Left ventricle myocardium inferior (tissue), 1 donor: ENCODE data around the gene TMEM255B. TPM values are rescaled to one million over a fixed set of nuclear protein-coding genes. Genes with fewer than 3 reads are reported as not detected.

Experiments
- DNase-seq: peaks from one replicate; pipeline ENCODE4 v3.0.0-alpha.2; 2020
- H3K27ac ChIP-seq: fragments of 200-600 bp; replicated peaks from 2 replicates; pipeline ENCODE4 v1.8.0; 2021
- H3K27me3 ChIP-seq: fragments of 200-600 bp; 2 replicates; pipeline ENCODE4 v1.8.0; 2021; ENCODE audit warnings: low read depth
- H3K36me3 ChIP-seq: fragments of 200-600 bp; 2 replicates; pipeline ENCODE4 v1.8.0; 2021
- H3K4me1 ChIP-seq: fragments of 200-600 bp; 2 replicates; pipeline ENCODE4 v1.8.0; 2021
- H3K4me3 ChIP-seq: fragments of 200-600 bp; 2 replicates; pipeline ENCODE4 v1.8.0; 2021; ENCODE audit warnings: mild to moderate bottlenecking, moderate library complexity
- H3K9me3 ChIP-seq: fragments of 200-600 bp; replicated peaks from 2 replicates; pipeline ENCODE4 v1.8.0; 2021
- intact Hi-C: fragments of 100-400 bp; cut with micrococcal nuclease; formaldehyde crosslinking; loops from one replicate; pipeline ENCODE4 v1.11.0; 2022
- total RNA-seq: library from RNA; stranded (reverse); fragmentation: NEBNext Ultra II Directional; extraction: Animal tissue kit (Norgen Biotek cat#: 25700); gene quantifications from one replicate; pipeline ENCODE4 v1.2.1, GENCODE V29; 2021
- TF ChIP-seq, protein P1 (sequence below): fragments of 200-600 bp; IDR thresholded peaks from 2 replicates; pipeline ENCODE4 v1.8.0; 2021; ENCODE audit warnings: antibody characterized with exemption, mild to moderate bottlenecking, borderline replicate concordance
- donor health status: DM: no; HTN: yes; CAD: no; lungs with severe emphysema.

The TMEM255B gene
- total RNA-seq, 1 donor from 2014 or later = 7.7 TPM

DNA sequence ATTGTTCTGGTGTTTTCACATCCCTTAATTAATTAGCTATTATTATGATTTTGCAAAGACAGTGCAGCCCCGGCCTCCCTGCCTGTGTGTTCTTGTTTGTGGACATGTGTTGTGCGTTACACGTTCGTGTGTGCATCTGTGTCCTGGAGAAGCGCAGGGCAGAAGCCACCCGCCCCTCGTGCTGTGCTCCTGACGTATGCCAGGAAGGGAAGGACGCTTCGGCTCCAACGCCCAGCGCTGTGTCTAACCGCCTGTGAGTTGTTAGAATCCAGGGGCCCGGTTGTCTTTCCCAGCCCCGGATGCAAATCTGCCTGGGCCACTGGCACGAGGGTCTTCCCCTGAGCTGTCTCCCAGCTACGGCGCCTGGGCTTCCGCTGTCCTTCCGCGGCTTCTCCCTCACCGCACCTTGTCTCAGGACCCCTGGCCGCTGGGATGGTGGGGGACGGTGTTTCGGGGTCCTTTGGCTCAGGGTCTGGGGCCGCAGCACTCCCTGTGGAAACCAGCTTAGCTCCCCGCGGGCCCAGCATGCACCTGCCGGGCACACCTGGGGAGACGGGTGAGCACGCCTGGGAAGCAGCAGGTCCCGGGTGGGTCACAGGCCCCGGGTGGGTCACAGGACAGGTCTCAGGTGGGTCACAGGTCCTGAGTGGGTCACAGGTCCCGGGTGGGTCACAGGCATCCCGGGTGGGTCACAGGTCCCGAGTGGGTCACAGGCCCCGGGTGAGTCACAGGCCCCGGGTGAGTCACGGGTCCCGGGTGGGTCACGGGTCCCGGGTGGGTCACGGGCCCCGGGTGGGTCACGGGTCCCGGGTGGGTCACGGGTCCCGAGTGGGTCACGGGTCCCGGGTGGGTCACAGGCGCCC, 53.4 kb downstream of the TMEM255B start:
- no peak overlapping the region for H3K4me3 ChIP-seq
- H3K27me3 ChIP-seq = no peaks in the 10 kb centered on the region
- TF ChIP-seq, protein P1, sequence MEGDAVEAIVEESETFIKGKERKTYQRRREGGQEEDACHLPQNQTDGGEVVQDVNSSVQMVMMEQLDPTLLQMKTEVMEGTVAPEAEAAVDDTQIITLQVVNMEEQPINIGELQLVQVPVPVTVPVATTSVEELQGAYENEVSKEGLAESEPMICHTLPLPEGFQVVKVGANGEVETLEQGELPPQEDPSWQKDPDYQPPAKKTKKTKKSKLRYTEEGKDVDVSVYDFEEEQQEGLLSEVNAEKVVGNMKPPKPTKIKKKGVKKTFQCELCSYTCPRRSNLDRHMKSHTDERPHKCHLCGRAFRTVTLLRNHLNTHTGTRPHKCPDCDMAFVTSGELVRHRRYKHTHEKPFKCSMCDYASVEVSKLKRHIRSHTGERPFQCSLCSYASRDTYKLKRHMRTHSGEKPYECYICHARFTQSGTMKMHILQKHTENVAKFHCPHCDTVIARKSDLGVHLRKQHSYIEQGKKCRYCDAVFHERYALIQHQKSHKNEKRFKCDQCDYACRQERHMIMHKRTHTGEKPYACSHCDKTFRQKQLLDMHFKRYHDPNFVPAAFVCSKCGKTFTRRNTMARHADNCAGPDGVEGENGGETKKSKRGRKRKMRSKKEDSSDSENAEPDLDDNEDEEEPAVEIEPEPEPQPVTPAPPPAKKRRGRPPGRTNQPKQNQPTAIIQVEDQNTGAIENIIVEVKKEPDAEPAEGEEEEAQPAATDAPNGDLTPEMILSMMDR = no peak
- intact Hi-C loops = no loop called here
- H3K4me1 ChIP-seq = peaks cover 28% of the 10 kb centered on the region
- no peak for DNase-seq
- H3K9me3 ChIP-seq = peaks cover 17% of the 10 kb centered on the region
- H3K27ac ChIP-seq = no peak overlapping the region
- H3K36me3 ChIP-seq = no peaks in the 10 kb centered on the region

DNA sequence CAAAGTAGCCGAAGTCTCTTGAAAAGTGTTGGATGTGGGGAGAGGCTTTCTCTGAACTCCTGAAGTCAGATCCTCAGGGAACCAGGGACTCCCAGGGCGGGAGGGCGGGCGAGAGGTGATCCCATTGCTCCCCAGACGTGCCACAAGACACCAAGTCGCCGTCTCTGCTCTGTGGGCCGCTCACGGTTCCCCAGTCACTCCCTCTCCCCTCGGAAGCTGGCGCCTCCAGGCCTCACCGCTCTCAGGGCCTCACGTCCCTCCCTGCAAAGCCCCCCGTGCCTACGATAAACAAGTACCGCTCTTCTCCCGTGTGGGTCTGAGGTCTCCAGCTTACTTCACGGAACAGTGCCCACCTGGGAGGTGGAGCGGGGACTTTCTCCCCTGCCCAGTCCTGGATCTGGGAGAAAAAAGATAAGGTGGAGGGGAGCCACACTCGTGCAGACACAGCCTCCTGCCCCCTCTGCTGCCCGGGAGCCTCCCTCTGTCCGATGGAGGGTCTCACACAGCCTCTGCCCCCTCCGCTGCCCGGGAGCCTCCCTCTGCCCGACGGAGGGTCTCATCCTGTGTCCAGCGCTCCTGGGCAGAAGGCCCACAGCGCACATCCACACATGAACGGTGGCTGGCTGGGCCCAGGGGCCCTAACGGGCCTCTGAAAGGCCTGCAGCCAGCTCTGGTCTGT, 54.2 kb downstream of the TMEM255B start:
- DNase-seq = no peak
- H3K36me3 ChIP-seq = no peaks in the 10 kb centered on the region
- TF ChIP-seq, protein P1 = no peak
- intact Hi-C loops = no loop called here
- no peak overlapping the region for H3K4me3 ChIP-seq
- no peaks in the 10 kb centered on the region for H3K27me3 ChIP-seq
- H3K27ac ChIP-seq = peak overlapping the region; percentile 44
- H3K4me1 ChIP-seq = peaks cover 36% of the 10 kb centered on the region
- peaks cover 13% of the 10 kb centered on the region for H3K9me3 ChIP-seq

DNA sequence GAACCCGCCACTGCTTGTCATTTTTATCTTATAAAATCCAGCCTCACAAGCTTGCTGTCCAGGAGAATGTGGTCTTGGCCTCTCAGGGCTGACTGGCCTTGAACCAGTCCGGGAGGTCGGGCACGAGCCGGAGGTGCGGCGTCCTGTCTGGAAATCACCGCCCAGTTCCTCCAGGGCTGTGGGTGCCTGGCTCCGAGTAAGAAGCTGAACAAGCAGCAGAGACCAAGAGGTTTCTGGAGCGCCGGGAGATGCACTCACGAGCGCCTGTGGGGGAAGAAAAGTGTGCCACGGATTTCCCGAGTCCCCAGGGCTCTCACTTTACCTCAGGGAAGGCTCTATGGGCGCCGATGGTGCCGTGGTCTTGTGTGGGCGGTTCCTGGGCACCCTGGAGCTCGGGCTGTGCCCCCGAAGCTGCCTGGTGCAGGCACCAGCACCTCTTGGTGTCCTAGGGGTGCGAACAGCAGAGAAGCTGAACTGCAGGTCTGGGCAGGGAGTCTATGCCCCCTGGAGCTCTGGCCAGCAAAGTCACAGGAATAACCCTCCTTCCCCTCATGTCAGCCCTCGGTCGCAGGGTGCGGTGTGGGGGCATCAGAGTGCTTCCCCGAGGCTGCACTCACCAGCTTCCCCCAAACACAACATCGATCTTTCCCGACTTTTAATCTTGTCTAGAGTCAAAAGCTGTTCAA, 54.9 kb downstream of the TMEM255B start:
- Histone ChIP-seq H3K36me3 (no peaks in the 10 kb centered on the region), H3K9me3 (peaks cover 7% of the 10 kb centered on the region), H3K4me1 (peaks cover 43% of the 10 kb centered on the region), H3K4me3 (no peak overlapping the region), H3K27me3 (no peaks in the 10 kb centered on the region), H3K27ac (peak overlapping the region; percentile 44)
- TF ChIP-seq, protein P1 = no peak
- DNase-seq = no peak
- intact Hi-C loops = no loop called here

DNA sequence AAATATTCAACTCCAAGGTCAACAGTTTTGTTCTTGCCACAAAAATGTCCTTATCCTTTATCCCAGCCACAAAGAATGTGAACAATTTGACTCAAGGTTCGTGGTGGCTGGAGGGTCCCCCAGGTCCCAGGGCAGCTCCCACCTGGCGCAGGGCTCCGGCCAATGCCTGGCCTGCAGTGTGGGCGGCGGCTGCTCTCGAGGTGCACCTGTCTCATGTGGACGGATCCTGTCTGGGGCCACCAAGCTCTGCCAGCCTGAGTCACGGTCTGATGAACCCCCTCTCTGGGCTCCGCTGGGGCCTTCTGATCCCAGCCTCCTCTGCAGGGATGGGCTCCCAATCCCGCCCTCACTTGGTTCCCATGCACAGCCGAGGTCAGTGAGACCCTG, 55.4 kb downstream of the TMEM255B start:
- intact Hi-C loops = no loop called here
- Histone ChIP-seq H3K4me3 (no peak overlapping the region), H3K9me3 (peaks cover 7% of the 10 kb centered on the region), H3K4me1 (peaks cover 48% of the 10 kb centered on the region), H3K36me3 (no peaks in the 10 kb centered on the region), H3K27me3 (no peaks in the 10 kb centered on the region), H3K27ac (no peak overlapping the region)
- TF ChIP-seq, protein P1 = no peak
- DNase-seq = no peak

DNA sequence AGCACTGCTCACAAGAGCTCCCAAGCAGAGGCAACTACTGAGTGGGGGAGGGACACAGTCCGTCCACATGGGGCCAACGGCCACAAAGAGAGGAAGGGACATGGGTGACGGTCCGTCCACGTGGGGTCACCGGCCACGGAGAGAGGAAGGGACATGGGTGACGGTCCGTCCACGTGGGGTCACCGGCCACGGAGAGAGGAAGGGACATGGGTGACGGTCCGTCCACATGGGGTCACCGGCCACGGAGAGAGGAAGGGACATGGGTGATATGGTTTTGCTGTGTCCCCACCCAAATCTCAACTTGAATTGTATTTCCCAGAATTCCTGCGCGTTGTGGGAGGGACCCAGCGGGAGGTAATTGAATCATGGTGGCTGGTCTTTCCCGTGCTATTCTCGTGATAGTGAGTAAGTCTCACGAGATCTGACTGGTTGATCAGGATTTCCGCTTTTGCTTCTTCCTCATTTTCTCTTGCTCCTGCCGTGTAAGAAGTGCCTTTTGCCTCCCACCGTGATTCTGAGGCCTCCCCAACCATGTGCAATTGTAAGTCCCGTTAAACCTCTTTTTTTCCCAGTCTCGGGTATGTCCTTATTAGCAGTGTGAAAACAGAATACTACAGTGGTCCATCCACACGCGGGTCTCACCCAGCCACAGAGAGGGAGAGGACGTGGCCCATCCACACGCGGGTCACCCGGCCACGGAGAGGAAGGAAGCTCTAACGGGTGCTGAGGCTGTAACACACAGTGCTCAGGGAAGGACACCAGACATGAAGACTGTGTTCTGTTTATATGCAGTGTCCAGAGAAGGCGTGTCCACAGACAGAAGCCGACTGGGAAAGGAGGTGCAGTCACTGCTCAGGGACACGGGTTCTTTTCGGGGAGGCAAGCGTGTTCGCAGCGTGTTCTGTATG, 56.4 kb downstream of the TMEM255B start:
- no peak overlapping the region for H3K27ac ChIP-seq
- no peaks in the 10 kb centered on the region for H3K27me3 ChIP-seq
- peaks cover 58% of the 10 kb centered on the region for H3K4me1 ChIP-seq
- no peaks in the 10 kb centered on the region for H3K9me3 ChIP-seq
- TF ChIP-seq, protein P1 = no peak
- no peak for DNase-seq
- no peaks in the 10 kb centered on the region for H3K36me3 ChIP-seq
- H3K4me3 ChIP-seq = peak overlapping the region; percentile 41
- intact Hi-C loops = loop anchor here (5.0 kb wide), 1 partner anchor 87 kb away; no protein-coding TSS in a partner anchor
